HCT116 (cell line): ENCODE measurements around the gene POLH.

Experiments used
- JUND ChIP-seq: IDR thresholded peaks from 2 replicates; pipeline ENCODE4 v1.6.1; 2012
- POLR2AphosphoS5 ChIP-seq: IDR thresholded peaks from 2 replicates; pipeline ENCODE4 v1.6.1; 2011; ENCODE audit warnings: mild to moderate bottlenecking, low read depth, low read length, moderate library complexity
- RAD21 ChIP-seq: IDR thresholded peaks from 2 replicates; pipeline ENCODE4 v1.6.1; 2012; ENCODE audit warnings: low read depth, mild to moderate bottlenecking
- SRF ChIP-seq: IDR thresholded peaks from 2 replicates; pipeline ENCODE4 v1.6.1; 2012; ENCODE audit warnings: low read depth
- ZFX ChIP-seq: fragments of 450-650 bp; IDR thresholded peaks from 2 replicates; pipeline ENCODE4 v1.6.1; 2017
- TF ChIP-seq, protein P1 (sequence below): IDR thresholded peaks from 2 replicates; pipeline ENCODE4 v1.6.1; 2012

DNA sequence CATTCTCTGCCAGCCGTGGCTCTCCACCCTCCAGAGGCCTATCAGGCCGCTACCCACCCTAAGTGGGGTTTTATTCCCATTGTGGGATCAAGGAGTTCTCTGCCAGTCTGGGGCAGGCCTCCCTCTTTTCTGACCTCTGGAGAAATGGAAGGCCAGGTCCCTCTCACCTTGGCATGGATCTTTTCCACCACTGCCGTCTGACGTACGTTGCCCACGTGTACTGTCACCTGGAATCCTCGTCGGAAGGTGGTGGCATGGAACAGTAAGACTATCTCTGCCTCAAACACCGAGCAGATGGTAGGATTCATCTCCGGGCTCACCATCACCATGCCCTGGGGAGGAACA, 45.8 kb downstream of the POLH start:
- TF ChIP-seq POLR2AphosphoS5 (no peak), JUND (no peak), ZFX (no peak), SRF (no peak), RAD21 (no peak)
- TF ChIP-seq, protein P1, sequence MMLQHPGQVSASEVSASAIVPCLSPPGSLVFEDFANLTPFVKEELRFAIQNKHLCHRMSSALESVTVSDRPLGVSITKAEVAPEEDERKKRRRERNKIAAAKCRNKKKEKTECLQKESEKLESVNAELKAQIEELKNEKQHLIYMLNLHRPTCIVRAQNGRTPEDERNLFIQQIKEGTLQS: no peak
